GM12873 (cell line): Measurements from ENCODE around the gene DAAM1.

Experiments used
- CTCF ChIP-seq: IDR thresholded peaks from 2 replicates; pipeline ENCODE4 v1.5.1; 2012; ENCODE audit warnings: low read depth, mild to moderate bottlenecking, moderate library complexity, low read length, control low read depth; ENCODE audit not compliant: insufficient read depth; ENCODE audit errors: missing control alignments

The DAAM1 gene

DNA sequence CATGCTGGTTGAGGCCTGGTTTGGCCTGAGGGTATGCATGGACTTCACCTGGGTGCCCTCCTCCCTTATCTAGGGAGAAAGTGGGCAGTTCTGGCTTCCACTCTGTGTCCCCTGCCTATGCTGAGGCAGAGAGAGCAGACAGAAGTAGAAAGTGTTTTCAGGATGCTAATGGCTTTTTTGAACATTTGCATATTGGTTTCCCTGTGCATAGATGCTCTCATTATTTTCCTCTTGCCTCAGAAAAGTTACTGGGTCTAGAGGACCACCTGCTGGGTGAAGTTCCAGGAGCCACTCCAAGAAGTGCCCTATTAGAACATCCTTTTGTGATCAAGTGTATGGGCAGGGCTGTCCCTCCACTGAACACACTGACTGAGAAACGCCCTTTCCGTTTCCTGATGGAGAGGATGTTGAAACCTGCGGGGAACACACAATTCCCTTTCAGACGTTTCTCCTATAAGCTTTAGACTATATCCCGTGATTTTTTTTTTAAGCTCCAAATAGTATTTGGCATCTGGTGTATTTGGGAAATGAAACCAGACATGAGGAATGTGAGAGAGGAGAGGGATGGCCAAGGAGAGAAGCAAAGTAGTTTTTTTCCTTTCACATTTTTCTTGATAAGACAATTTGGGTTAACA, 66.6 kb downstream of the DAAM1 start:
- TF ChIP-seq CTCF, result no peak

- no peak for TF ChIP-seq CTCF
Measured at GRCh38 chr14:59256331-59256730, 67.9 kb downstream of the DAAM1 start.

GRCh38 chr14:59261334-59261733, 72.9 kb downstream of the DAAM1 start:
- no peak for TF ChIP-seq CTCF

GRCh38 chr14:59262717-59263454, 74.4 kb downstream of the DAAM1 start:
- TF ChIP-seq CTCF, result peak; percentile 33

- TF ChIP-seq CTCF, result no peak
Measured at GRCh38 chr14:59265808-59266207, 77.3 kb downstream of the DAAM1 start.

GRCh38 chr14:59267046-59267445, 78.6 kb downstream of the DAAM1 start:
- no peak for TF ChIP-seq CTCF

DNA sequence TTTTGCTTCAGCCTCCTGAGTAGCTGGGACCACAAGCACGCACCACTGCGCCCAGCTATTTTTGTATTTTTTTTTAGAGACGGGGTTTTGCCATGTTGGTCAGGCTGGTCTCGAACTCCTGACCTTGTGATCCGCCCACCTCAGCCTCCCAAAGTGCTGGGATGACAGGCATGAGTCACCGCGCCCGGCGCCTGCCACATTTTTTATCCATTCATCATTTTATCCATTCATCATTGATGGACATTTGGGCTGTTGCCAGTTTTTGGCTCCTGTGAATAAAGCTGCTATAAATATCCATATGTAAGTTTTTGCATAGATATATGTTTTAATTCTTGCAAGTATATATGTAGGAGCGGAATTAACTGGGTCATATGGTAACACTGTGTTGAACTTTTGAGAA, 79.5 kb downstream of the DAAM1 start:
- no peak for TF ChIP-seq CTCF
